HL-60 (cell line): ENCODE measurements around the gene MBNL1.

Experiments used
- GABPA ChIP-seq: IDR thresholded peaks from 2 replicates; pipeline ENCODE4 v1.6.1; 2012; ENCODE audit warnings: low read depth
- TF ChIP-seq, protein P1 (sequence below): IDR thresholded peaks from one replicate; pipeline ENCODE4 v1.5.1; 2011; ENCODE audit warnings: low read length, control low read depth, inconsistent platforms; ENCODE audit not compliant: insufficient read depth
- TF ChIP-seq, protein P2 (sequence below): IDR thresholded peaks from 2 replicates; pipeline ENCODE4 v1.6.1; 2012; ENCODE audit warnings: low read depth; ENCODE audit not compliant: insufficient replicate concordance

DNA sequence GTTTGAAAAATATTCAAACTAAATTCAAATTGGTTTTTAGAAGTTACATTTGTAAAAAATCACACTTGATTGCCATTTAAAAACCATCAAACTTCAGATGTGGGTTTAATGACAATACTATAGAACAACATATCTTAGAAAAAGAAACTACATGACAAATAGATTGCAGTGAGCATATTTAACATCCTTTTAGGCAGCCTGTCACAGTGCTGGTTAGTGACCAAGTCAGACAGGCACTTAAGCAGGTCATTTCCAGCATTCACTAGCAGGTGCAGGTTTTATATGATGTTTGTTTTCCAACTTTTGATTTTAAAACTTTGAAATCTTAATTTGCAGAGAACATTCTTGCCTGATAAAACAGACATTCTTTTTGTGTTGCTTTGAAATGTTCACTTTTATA is 115.7 kb downstream of the MBNL1 start:
- TF ChIP-seq, protein P1, sequence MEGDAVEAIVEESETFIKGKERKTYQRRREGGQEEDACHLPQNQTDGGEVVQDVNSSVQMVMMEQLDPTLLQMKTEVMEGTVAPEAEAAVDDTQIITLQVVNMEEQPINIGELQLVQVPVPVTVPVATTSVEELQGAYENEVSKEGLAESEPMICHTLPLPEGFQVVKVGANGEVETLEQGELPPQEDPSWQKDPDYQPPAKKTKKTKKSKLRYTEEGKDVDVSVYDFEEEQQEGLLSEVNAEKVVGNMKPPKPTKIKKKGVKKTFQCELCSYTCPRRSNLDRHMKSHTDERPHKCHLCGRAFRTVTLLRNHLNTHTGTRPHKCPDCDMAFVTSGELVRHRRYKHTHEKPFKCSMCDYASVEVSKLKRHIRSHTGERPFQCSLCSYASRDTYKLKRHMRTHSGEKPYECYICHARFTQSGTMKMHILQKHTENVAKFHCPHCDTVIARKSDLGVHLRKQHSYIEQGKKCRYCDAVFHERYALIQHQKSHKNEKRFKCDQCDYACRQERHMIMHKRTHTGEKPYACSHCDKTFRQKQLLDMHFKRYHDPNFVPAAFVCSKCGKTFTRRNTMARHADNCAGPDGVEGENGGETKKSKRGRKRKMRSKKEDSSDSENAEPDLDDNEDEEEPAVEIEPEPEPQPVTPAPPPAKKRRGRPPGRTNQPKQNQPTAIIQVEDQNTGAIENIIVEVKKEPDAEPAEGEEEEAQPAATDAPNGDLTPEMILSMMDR, result no peak
- no peak for TF ChIP-seq GABPA
- TF ChIP-seq, protein P2, sequence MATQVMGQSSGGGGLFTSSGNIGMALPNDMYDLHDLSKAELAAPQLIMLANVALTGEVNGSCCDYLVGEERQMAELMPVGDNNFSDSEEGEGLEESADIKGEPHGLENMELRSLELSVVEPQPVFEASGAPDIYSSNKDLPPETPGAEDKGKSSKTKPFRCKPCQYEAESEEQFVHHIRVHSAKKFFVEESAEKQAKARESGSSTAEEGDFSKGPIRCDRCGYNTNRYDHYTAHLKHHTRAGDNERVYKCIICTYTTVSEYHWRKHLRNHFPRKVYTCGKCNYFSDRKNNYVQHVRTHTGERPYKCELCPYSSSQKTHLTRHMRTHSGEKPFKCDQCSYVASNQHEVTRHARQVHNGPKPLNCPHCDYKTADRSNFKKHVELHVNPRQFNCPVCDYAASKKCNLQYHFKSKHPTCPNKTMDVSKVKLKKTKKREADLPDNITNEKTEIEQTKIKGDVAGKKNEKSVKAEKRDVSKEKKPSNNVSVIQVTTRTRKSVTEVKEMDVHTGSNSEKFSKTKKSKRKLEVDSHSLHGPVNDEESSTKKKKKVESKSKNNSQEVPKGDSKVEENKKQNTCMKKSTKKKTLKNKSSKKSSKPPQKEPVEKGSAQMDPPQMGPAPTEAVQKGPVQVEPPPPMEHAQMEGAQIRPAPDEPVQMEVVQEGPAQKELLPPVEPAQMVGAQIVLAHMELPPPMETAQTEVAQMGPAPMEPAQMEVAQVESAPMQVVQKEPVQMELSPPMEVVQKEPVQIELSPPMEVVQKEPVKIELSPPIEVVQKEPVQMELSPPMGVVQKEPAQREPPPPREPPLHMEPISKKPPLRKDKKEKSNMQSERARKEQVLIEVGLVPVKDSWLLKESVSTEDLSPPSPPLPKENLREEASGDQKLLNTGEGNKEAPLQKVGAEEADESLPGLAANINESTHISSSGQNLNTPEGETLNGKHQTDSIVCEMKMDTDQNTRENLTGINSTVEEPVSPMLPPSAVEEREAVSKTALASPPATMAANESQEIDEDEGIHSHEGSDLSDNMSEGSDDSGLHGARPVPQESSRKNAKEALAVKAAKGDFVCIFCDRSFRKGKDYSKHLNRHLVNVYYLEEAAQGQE, result no peak
